GM12878 (cell line): Measurements from ENCODE around the gene AADACL2.

Experiments
- NR2F1 ChIP-seq: fragments of 450-650 bp; conservative IDR thresholded peaks from 2 replicates; pipeline ENCODE4 v1.6.1; 2017; ENCODE audit warnings: mild to moderate bottlenecking
- YBX1 ChIP-seq: fragments of 450-650 bp; IDR thresholded peaks from 2 replicates; pipeline ENCODE4 v1.6.1; 2016; ENCODE audit warnings: antibody characterized with exemption
- TF ChIP-seq, protein P1 (sequence below): IDR thresholded peaks from 2 replicates; pipeline ENCODE4 v1.6.1; 2012; ENCODE audit warnings: low read depth, low read length, improper control_type of control experiment

- TF ChIP-seq YBX1 (no peak), NR2F1 (no peak)
- TF ChIP-seq, protein P1, sequence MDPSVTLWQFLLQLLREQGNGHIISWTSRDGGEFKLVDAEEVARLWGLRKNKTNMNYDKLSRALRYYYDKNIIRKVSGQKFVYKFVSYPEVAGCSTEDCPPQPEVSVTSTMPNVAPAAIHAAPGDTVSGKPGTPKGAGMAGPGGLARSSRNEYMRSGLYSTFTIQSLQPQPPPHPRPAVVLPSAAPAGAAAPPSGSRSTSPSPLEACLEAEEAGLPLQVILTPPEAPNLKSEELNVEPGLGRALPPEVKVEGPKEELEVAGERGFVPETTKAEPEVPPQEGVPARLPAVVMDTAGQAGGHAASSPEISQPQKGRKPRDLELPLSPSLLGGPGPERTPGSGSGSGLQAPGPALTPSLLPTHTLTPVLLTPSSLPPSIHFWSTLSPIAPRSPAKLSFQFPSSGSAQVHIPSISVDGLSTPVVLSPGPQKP: no peak
Measured at GRCh38 chr3:151684094-151684493, 49.6 kb upstream of the AADACL2 start.
